ENCODE measurements around the gene ROR2. TPM values are rescaled to one million over a fixed set of nuclear protein-coding genes. Genes with fewer than 3 reads are reported as not detected.

Gene ROR2
- total RNA-seq, 1 experiment from 2014 or later = 0.68 TPM

DNA sequence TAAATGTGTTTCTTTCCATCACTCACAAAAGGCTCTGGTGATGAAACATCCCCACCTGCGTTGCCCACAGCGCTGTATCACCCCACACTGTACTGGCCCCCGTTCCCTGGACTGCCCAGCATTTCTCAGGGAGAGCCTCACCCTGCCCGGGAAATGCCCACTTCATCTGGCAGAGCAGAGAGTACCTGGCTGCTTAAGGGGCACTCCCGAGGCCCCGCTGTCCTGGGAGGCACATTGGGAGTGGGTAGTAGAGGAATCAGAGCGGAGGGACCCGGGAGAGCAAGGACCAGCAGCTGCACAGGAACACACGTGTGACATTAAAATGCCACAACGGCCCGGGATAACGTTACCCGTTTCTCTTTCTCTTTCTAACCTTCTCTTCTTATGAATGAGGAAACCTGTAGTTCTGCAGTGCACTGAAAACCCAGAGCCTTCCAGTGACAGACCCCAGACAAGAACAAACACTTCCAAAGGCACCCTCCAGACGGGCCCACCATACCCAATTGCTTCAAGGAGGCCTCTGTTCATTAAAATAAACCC lies 110.0 kb downstream of the ROR2 start:
- Histone ChIP-seq H3K4me1 (no peaks in the 10 kb centered on the region), H3K36me3 (ENCODE audit: control insufficient read depth, insufficient read depth, low read length) (no peaks in the 10 kb centered on the region), H3K27me3 (replicated peaks; ENCODE audit: control insufficient read depth, insufficient read depth, low read length) (no peaks in the 10 kb centered on the region), H3K9me3 (no peaks in the 10 kb centered on the region), H3K4me3 (ENCODE audit: low read depth, low read length) (no peak overlapping the region)
- intact Hi-C loops (cut with micrococcal nuclease; ENCODE audit: unreplicated experiment) = no loop called here
- POLR2A ChIA-PET = no interaction called here
- H3K9me3 Mint-ChIP-seq (ENCODE audit: unreplicated experiment) = no peaks in the 10 kb centered on the region
- no peak overlapping the region for H3K27ac Mint-ChIP-seq (ENCODE audit: unreplicated experiment)
- TF ChIP-seq, protein P1, sequence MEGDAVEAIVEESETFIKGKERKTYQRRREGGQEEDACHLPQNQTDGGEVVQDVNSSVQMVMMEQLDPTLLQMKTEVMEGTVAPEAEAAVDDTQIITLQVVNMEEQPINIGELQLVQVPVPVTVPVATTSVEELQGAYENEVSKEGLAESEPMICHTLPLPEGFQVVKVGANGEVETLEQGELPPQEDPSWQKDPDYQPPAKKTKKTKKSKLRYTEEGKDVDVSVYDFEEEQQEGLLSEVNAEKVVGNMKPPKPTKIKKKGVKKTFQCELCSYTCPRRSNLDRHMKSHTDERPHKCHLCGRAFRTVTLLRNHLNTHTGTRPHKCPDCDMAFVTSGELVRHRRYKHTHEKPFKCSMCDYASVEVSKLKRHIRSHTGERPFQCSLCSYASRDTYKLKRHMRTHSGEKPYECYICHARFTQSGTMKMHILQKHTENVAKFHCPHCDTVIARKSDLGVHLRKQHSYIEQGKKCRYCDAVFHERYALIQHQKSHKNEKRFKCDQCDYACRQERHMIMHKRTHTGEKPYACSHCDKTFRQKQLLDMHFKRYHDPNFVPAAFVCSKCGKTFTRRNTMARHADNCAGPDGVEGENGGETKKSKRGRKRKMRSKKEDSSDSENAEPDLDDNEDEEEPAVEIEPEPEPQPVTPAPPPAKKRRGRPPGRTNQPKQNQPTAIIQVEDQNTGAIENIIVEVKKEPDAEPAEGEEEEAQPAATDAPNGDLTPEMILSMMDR (IDR thresholded peaks at IDR 0.05; ENCODE audit: insufficient read depth in 1 of 2, low read depth in 1 of 2, low read length in 1 of 2, severe bottlenecking in 1 of 2, unreplicated experiment in 1 of 2) = no peak
- H3K36me3 Mint-ChIP-seq (ENCODE audit: insufficient read depth, unreplicated experiment) = peaks cover 5% of the 10 kb centered on the region
- DNase-seq = no peak
- peaks cover 2% of the 10 kb centered on the region for H3K27me3 Mint-ChIP-seq (ENCODE audit: insufficient read depth, unreplicated experiment)
- H3K4me3 Mint-ChIP-seq (ENCODE audit: unreplicated experiment) = no peak overlapping the region
- no TSS peak for BruUV-seq (replicated peaks)
- CTCF ChIA-PET = no interaction called here
- H3K4me1 Mint-ChIP-seq (ENCODE audit: low read depth, unreplicated experiment) = no peaks in the 10 kb centered on the region

DNA sequence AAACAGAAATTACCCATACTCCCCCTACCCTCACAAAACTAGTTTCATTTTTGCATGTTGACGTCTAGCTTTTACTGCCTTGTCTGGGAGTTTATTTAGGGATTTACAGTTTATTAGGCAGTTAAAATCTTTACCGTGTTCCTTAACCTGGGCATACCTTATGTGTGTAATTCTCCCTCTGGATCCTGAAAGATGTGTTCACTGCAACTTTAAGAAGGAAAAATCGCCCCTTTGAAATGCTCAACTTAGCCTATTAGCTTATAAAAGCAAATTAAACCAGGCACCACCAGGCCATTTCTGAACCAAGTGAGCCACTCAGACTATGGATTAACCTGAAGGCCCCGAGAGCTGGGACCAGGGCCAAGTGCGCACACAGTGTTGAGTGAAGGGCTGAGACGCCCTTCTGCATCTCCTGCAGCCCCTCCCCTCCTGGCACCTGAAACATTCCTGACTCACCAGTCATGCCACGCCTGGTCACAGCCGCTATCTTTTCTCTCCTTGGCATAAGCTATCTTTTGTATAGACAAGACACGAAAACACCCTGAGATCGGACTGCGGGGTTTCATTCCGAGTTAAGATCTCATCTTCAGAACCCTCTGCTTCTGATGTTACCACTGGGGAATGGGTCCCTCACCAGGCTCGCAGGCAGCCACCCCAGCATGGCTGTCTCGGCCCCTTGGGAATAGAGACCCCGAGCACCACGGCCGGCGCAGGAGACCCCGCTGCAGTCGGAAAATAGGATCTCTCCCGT lies 111.9 kb downstream of the ROR2 start:
- TF ChIP-seq, protein P1 (IDR thresholded peaks at IDR 0.05; ENCODE audit: insufficient read depth in 1 of 2, low read depth in 1 of 2, low read length in 1 of 2, severe bottlenecking in 1 of 2, unreplicated experiment in 1 of 2) = no peak
- H3K36me3 Mint-ChIP-seq (ENCODE audit: insufficient read depth, unreplicated experiment) = peaks cover 5% of the 10 kb centered on the region
- no peak overlapping the region for H3K27ac Mint-ChIP-seq (ENCODE audit: unreplicated experiment)
- no peaks in the 10 kb centered on the region for H3K9me3 Mint-ChIP-seq (ENCODE audit: unreplicated experiment)
- H3K27me3 Mint-ChIP-seq (ENCODE audit: insufficient read depth, unreplicated experiment) = peaks cover 2% of the 10 kb centered on the region
- ChIA-PET CTCF (no interaction called here), POLR2A (no interaction called here)
- no peaks in the 10 kb centered on the region for H3K4me1 Mint-ChIP-seq (ENCODE audit: low read depth, unreplicated experiment)
- no peak overlapping the region for H3K4me3 Mint-ChIP-seq (ENCODE audit: unreplicated experiment)
- intact Hi-C loops (cut with micrococcal nuclease; ENCODE audit: unreplicated experiment) = no loop called here
- no TSS peak for BruUV-seq (replicated peaks)
- no peak for DNase-seq
- no peaks in the 10 kb centered on the region for H3K36me3 ChIP-seq (ENCODE audit: control insufficient read depth, insufficient read depth, low read length)
- H3K4me3 ChIP-seq (ENCODE audit: low read depth, low read length) = no peak overlapping the region
- H3K27me3 ChIP-seq (replicated peaks; ENCODE audit: control insufficient read depth, insufficient read depth, low read length) = no peaks in the 10 kb centered on the region
- H3K4me1 ChIP-seq = no peaks in the 10 kb centered on the region
- no peaks in the 10 kb centered on the region for H3K9me3 ChIP-seq

DNA sequence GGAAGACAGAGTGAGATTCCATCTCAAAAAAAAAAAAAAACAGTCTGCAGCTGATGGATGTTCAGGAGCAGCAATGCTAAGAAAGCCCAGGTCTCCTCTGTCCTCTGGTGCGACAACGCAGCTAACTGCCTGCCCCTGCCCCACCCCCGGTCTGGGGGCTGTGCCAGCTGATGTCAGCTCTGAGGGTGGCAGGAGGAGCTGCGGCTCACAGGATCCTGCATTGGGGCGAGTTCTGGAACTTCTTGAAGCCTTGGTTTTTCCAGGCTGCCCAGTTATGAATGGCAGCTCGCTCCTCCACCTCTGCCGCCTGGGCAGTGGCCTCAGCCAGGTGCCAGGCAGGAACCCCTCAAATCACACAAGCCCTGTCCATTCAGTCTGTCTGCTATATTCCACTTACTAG lies 113.5 kb downstream of the ROR2 start:
- H3K36me3 ChIP-seq (ENCODE audit: control insufficient read depth, insufficient read depth, low read length) = no peaks in the 10 kb centered on the region
- Mint-ChIP-seq H3K9me3 (ENCODE audit: unreplicated experiment) (no peaks in the 10 kb centered on the region), H3K27ac (ENCODE audit: unreplicated experiment) (no peak overlapping the region), H3K36me3 (ENCODE audit: insufficient read depth, unreplicated experiment) (peaks cover 5% of the 10 kb centered on the region), H3K4me3 (ENCODE audit: unreplicated experiment) (no peak overlapping the region), H3K27me3 (ENCODE audit: insufficient read depth, unreplicated experiment) (no peaks in the 10 kb centered on the region), H3K4me1 (ENCODE audit: low read depth, unreplicated experiment) (no peaks in the 10 kb centered on the region)
- intact Hi-C loops (cut with micrococcal nuclease; ENCODE audit: unreplicated experiment) = no loop called here
- no peak overlapping the region for H3K4me3 ChIP-seq (ENCODE audit: low read depth, low read length)
- H3K4me1 ChIP-seq = no peaks in the 10 kb centered on the region
- DNase-seq = no peak
- H3K27me3 ChIP-seq (replicated peaks; ENCODE audit: control insufficient read depth, insufficient read depth, low read length) = no peaks in the 10 kb centered on the region
- ChIA-PET POLR2A (no interaction called here), CTCF (no interaction called here)
- TF ChIP-seq, protein P1 (IDR thresholded peaks at IDR 0.05; ENCODE audit: insufficient read depth in 1 of 2, low read depth in 1 of 2, low read length in 1 of 2, severe bottlenecking in 1 of 2, unreplicated experiment in 1 of 2) = no peak
- H3K9me3 ChIP-seq = no peaks in the 10 kb centered on the region
- BruUV-seq (replicated peaks) = no TSS peak
